SHP77 (cell line): ENCODE measurements around the gene CYP4F2.
A peak's percentile ranks its signal among the peaks of the same experiment; 100 is the strongest.
"Not testable (repeated sequence)": the region's sequence is repeated elsewhere in the genome, so short reads cannot be mapped to it uniquely, and the experiment has no call there.

Experiments used
- DNase-seq, 2 experiments: peaks; one replicate each; lab custom pipeline; 2025; lab: John Stamatoyannopoulos, UW

Gene CYP4F2

DNA sequence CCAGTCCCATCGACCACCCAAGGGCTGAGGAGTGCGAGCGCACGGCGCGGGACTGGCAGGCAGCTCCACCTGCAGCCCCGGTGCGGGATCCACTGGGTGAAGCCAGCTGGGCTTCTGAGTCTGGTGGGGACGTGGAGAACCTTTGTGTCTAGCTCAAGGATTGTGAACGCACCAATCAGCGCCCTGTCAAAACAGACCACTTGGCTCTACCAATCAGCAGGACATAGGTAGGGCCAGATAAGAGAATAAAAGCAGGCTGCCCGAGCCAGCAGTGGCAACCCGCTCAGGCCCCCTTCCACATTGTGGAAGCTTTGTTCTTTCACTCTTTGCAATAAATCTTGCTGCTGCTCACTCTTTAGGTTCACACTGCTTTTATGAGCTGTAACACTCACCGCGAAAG, 2.2 kb upstream of the CYP4F2 start:
- not testable (repeated sequence) for DNase-seq

DNA sequence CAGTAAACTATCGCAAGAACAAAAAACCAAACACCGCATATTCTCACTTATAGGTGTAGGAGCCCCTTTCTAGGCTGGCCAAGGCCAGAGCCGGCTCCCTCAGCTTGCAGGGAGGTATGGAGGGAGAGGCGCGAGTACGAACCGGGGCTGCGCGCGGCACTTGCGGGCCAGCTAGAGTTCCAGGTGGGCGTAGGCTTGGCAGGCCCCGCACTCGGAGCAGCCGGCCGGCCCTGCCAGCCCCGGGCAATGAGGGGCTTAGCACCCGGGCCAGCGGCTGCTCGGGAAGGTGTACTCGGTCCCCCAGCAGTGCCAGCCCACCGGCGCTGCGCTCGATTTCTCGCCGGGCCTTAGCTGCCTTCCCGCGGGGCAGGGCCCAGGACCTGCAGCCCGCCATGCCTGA, 1.7 kb upstream of the CYP4F2 start:
- DNase-seq: not testable (repeated sequence)

DNA sequence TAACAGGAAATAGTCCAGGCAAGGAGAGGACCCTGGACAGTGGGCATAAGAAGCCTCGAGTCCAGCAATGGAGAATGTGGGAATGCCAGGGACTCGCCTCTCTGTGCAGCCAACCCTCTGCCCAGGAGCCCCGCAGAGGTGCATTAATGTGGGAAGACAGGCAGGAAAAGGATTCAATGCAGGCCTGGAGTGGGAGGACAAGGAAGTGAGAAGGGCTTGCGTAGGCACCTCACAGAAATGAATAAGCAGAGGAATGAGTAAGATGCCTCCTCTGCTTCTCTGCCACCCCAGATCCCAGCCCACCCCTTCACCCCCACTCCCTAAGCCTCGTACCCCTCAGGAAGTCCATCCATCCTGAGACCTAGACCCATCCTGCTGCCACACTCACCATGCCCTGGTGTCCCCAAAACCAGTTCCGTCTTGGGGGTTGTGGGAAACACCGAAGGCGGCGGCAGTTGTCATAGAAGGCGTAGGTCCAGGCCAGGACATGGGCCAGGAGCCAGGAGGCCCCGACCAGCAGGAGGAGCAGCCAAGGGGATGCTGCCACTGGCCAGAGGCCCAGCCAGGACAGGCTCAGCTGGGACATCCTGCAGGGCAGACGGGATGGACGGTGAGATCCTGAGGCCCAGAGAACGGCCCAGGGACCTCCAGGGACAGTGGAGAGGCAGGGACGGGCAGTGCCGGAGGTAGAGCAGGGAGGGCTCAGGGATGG, 692 bp downstream of the CYP4F2 start:
- no peak for DNase-seq

DNA sequence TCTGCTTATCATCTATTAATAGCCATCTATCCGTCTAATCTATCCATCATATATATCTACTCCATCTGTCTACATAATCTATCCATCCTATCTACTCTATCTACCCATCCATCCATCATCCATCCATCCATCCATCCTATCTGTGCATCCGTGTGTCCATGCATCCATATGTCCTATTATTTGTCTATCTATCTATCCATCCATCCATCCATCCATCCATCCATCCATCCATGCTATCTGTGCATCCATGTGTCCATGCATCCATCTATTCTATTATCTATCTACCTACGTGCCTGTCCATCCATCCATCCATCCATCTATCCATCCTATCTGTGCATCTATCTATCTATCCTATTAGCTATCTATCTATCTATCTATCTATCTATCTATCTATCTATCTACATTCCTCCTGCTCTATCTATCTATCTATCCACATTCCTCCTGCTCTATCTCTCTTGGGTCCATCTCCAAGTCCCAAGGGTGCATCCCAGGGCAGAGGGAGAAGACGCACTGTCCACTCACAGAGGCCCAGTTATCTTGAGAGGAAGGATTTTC, 1.9 kb downstream of the CYP4F2 start:
- DNase-seq: no peak

DNA sequence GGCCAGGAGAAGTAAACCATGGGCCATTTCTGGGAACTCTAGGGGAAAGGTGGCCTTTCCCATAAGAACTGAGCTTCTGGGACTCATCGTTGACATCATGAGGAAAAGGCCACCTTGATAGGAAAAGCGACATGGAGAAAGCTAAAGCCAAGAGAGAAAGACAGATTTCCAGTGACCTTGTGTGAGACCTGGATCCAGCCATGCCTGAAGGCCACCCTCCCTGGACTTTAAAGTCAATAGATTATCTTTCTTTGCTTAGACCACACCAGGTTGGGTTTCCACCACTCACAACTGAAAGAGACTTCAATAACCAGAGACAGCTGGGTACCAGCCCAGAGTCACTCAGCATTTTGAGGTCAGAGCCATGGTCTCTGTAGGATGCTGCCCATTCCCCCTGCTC, 3.5 kb downstream of the CYP4F2 start:
- DNase-seq: no peak

DNA sequence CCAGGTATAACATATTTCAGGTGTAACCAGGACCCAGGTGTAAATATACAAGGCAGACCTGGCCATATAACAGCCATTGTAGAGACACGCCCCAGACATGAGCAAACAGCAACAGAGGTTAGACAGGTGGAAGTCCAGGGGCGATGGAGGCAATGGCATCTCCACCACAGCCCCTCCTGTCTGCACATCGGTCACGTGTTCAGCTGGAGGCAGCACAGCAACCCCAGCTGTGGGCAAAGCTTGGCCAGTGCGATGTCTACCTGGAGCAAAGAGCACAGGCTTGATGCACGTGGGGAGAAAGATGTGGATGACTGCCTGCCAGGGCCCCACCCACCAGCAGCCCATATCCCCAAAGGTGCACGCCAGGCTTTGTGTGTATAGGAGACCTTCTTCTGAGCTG, 4.4 kb downstream of the CYP4F2 start:
- DNase-seq: no peak

DNA sequence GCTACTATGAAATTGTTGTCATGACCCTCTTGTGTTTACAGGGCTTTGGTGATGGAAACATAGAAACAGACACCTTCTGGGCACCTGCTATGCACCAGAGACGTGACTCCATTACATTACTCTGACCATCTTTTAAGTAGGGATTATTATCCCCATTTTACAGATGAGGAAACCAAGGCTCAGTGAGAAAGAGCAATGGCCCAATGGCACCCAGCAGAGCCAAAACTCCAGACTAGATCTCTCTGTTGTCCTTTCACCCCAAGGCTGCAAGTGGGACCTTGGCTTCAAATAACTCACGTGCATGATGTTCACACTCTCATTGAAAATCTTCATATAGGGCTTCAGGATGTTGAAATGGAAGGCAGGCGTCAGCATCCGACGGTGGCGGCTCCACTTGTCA, 5.9 kb downstream of the CYP4F2 start:
- DNase-seq: no peak

DNA sequence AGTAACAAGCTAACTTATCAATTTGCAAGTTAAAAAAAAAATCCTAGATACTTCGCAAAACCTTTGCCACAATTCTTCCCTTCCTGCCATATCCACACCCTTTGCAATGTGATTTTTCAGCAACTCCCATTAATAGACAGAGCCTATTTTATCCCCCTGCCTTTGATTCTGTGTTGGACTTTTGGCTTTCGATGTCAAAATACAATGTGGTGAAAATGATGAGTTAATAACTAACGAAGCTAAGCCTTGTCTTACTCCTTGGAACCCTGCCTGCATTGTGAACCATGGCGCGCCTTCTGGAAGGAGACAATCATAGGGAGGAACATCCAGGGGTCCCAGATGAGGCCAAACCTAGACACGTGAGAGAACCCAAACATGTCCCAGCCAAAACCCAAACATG, 6.4 kb downstream of the CYP4F2 start:
- no peak for DNase-seq

DNA sequence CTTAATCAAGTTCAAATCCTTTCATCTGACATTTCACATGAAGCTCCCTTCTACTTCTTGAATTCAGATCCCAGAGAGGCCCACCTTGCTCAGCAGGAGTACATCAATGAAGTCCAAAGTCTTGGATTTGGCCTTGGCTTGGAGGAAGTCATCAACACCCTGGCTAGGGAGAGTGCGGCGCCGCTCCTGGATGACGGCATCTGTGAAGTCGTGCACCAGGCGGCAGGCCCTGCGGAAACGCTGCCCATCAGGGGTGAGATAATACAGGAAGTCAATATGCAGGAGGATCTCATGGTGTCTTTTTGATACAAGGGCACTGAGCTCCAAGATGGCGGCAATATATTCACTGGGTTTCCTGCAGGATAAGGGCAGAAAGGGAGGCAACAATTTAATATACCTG, 8.5 kb downstream of the CYP4F2 start:
- not testable (repeated sequence) for DNase-seq

DNA sequence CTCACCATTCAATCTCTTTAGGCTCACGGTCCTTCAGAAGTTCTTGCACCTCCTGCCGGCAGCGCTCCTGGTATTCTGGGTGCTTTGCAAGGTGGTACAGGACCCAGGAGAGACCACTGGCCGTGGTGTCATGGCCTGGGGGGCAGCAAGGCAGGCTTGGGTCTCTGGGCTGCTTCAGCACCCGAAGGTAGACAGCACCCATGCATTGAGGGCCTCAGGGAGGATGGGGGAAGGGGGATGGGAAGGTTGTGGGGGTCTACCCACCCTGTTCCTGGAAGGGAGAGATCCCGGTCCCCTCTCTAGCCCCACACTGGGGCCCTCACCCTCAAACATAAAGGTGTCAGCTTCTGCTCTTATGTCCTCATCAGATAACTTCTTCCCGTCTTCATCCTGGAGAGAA, 12.0 kb downstream of the CYP4F2 start:
- no peak for DNase-seq

DNA sequence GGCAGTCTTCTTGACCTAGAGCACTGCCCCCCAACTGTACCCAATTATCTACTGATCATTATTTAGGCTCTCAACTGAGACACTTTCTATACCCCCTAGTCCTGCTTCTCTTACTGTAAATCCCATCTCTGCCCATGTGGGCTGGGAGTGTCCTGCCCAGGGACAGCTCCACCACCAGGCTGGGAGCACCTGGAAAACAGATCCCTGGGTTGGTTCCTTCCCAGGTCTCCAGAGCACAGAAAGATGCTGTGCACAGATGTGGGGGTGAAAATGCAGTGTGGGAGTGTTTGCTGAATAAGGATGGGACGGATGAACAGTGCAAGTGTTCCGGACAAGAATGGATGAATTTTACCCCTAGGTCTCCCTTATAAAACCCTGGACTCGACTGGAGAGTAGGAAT, 12.7 kb downstream of the CYP4F2 start:
- DNase-seq: no peak

DNA sequence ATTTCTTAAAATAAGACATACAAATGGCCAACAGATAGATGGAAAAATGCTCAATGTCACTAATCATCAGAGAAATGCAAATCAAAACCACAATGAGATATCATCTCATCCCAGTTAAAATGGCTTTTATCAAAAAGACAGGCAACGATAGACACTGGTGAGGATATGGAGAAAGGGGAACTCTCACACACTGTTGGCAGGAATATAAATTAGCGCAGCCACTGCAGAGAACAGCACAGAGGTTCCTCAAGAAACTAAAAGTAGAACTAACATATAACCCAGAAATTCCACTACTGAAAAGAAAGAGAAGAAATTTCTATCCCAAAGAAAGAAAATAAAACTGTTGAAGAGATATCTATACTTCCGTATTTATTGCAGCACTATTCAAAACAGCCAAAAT, 14.5 kb downstream of the CYP4F2 start:
- not testable (repeated sequence) for DNase-seq

DNA sequence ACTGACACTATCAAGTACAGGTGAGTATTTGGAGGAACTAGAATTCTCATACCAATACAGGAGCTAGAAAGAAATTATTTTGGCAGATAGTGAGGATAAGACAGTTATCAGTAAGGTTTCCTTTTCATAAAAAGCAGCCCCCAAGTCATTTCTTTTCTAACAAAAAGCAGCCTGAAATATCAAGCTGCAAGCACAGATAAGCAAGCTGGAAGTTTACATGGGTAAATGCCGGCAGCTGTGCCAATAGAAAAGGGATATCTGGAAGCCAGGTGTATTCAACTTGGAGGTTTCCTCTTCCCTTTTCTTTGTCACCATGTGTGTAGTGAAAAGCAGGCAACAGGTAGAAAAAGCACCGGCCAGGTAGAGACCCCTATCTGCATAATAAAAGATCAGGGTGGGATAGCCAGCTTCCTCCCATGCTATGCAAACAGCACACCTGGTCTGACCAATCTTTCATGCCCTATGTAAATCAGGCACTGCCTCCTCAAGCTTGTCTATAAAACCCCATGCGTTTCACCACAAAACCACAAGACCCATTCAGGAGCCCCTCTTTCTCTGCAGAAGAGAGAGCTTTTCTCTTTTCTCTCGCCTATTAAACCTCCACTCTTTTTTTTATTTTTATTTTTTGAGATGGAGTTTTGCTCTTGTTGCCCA, 22.9 kb downstream of the CYP4F2 start:
- DNase-seq: no peak

DNA sequence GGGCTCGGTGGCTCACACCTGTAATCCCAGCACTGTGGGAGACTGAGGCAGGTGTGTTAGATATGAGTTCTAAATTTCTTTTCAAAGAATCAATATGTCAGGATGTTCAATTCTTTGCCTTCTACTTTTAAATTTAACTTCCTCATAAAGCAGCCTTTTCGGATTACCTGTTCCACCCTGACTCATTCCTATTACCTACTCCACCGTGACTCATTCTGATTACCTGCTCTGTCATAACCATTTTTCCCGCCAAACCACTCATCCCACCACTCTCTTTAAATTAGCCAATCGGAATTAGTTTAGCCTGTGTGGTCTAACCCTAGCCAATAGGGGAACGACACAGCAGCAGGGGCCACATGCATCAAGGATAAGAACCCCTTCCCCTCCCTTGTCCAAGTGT, 24.1 kb downstream of the CYP4F2 start:
- DNase-seq: not testable (repeated sequence)

DNA sequence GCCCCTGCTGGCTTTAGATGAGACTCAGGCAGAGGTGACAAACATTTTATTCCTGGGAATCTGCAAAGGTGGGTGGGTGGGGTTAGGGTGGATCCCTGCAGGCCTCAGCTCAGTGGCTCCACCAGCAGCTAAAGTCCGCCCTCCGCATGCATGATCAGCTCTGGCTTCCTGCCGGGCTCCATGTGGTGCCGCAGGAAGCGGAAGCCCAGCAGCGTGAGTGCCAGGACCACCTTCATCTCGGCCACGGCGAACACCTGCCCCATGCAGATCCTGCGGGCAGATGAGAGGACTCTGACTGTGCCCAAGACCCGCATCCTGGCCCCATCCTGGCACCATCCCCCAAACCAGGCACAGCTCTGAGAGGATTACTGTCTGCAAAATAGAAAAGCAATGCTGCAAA, 26.3 kb downstream of the CYP4F2 start:
- DNase-seq: peak; percentile 28 to 62

DNA sequence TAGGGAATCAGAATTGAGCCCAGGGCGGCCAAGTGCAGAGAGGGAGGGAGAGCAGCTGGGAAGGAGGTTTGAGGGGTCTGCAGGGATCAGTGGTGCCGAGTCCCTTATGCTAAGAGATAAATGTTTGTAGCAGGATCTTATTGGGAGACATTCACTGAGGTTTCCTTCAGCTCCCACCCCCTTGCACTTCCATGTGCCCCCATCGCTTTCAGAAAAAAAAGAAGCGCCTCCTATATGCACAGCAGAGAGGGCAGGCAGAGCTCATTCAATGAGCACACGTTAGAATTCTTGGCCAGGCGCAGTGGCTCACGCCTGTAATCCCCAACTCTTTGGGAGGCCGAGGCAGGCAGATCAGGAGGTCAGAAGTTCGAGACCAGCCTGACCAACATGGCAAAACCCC, 28.0 kb downstream of the CYP4F2 start:
- no peak for DNase-seq

DNA sequence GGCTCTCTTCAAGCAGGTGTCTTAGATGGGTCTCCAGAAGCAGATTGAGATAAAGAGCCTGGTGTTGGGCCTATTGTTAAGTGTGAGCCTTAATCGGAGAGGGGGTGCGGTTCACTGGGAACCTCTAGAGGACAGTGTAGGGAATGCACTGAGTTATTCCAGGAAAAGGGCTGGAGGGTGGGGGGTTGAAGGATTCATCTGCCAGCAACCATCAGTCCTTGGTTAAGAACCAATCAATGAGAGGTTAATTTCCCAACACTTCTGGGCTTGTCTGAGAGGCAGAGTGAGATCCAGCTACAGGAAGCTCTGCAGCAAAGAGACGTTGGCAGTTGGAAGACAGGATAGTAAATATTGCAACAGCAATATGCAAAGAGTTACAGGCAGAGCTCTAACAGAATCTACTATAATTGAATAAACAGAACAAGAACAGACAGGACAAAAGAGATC, 28.7 kb downstream of the CYP4F2 start:
- DNase-seq: peak; percentile 70 to 78

DNA sequence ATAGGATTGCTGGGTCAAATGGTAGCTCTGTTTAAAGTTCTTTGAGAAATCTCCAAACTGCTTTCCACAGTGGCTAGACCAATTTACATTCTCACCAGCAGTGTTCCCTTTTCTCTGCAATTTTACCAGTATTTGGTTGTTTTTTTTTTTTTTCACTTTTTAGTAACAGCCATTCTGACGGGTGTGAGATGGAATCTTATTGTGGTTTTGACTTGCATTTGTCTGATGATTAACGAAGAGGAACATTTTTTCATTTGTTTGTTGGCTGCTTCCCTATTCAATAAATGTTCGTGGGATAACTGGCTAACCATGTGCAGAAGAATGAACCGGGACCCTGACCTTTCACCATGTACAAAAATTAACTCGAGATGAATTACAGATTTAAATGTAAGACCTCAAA, 31.2 kb downstream of the CYP4F2 start:
- no peak for DNase-seq

DNA sequence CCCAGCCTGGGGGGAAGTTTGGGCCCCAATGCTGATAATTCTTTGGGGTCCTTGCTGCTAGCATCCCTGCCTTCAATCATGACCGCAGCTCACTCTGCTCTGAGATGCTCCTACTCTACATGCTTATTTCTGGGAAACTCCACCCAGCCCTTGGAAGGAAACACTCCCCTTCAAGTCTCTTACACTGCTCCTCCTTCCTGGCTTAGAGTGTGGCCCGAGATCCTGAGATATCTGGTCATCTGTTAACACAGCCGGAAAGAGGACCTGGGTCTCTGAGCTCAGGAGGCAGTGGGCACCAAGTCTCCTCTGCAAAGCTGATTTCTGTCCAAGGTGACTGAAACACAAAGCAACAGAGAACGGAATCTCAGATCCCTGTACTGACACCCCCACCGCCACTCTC, 33.0 kb downstream of the CYP4F2 start:
- DNase-seq: no peak

DNA sequence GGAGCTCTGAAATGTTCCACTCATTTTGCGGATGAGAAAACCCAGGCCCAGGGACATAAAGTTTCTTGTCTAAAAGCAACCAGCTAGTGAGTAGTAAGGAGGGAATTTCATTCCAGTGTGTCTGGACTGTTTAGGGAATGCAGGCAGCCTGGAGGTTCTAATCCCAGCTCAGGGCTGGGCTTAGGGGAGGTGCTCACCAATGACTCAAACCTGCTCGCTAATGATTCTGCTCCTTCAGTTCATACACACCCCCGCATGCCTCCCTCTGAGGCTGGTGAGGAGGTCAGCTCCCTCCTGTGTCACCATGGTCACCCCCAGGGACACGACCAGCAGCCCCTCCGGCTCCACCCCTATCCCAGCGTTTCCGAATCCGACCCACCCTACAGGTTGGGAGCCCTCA, 34.6 kb downstream of the CYP4F2 start:
- DNase-seq: no peak

DNA sequence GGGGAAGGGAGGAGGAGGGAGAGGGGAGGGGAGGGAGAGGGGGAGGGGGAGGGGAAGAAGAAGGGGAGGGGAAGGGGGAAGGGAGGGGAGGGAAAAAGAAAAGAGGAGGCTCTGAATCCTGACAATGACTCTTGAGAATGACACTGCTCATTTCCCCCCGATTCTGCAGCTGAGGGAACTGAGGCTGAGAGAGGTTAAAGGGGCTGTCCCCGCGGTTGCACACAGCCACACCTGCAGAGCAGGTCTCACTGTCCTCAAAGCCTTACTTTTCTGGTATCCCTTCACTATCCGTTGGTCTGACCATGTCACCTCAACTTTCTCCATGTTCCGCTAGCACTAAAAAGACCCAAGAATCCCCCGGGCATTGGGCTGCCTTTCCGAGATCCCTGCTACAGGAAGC, 35.4 kb downstream of the CYP4F2 start:
- DNase-seq: no peak

DNA sequence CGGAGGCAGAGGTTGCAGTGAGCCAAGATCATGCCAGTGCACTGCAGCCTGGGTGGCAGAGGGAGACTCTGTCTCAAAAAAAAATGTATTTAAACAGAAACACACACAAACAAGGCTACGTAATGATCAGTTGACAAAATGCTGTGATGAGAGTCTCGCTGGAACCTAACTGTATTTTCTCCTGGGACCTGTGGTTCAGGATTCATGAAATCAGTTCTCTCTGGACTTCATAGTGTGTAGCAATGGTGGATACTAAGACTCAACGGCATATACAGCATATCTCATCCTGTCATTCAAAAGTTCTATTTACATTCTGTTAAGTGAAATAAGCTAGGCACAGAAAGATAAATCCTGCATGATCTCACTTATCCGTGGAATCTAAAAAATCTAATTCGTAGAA, 37.4 kb downstream of the CYP4F2 start:
- no peak for DNase-seq

DNA sequence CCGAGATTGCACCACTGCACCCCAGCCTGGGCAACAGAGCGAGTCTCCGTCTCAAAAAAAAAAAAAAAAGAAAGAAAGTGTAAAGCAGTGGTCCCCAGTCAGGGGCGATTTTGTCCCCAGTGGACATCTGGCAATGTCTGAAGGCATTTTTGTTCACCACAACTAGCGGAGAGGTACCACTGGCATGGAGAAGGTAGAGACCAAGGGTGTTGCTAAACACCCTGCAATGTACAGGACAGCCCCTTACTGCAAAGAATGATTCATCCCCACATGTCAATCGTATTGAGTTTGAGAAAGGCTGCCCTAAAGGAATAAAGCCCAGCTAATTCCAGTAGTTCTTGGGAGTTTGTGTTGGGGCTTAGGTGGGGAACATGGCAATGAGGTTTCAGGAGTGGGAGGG, 38.7 kb downstream of the CYP4F2 start:
- DNase-seq: no peak

DNA sequence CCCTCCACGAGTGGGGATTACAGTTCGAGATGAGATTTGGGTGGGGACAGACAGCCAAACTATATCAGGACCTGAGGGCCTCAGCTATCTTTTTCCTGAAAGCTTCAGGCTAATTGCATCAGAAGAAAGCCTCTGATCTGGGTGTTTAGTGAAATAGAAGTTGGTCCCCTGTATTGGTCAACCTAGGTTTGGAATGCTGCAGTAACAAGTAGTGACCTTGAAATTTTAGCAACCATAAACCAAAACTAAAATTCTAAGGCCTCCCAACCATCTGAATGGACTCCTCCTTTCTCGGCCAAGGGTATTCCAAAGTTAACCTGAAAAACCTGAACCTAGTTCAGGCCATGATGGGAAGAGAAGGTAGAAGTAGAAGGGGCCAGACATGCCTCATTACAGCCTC, 47.5 kb downstream of the CYP4F2 start:
- DNase-seq: no peak
